GM12878 (cell line): ENCODE results near the gene CDK5RAP1. TPM values are rescaled to one million over a fixed set of nuclear protein-coding genes. Genes with fewer than 3 reads are reported as not detected.

Source experiments
- ATAC-seq: fragments of 200-7000 bp; cut with Tn5 transposase; 3 replicates; pipeline ENCODE4 v1.9.1; 2020; ENCODE audit warnings: mild to moderate bottlenecking, moderate library complexity
- BruUV-seq: library from RNA; stranded (reverse); fragments of 400-500 nt; replicated peaks from 2 replicates; lab custom pipeline; 2021; lab: Mats Ljungman, UMichigan
- CTCF ChIA-PET: fragments of 300-600 bp; sonication (Branson Sonifier 250); formaldehyde crosslinking; extraction: SDS; loops from one replicate; lab custom pipeline; 2021; ENCODE audit warnings: inconsistent platforms; lab: Yijun Ruan, JAX
- POLR2A ChIA-PET: fragments of 350-600 bp; formaldehyde crosslinking; extraction: SDS; loops from one replicate; lab custom pipeline; 2021; ENCODE audit warnings: inconsistent platforms; lab: Charles Lee
- RAD21 ChIA-PET: fragments of 300-600 bp; sonication (Branson Sonifier 250); formaldehyde crosslinking; loops from one replicate; lab custom pipeline; 2023; ENCODE audit warnings: antibody characterized with exemption; ENCODE audit not compliant: unreplicated experiment; lab: Charles Lee
- SMC1A ChIA-PET: fragments of 300-600 bp; sonication (Branson Sonifier 250); formaldehyde crosslinking; loops from one replicate; lab custom pipeline; 2023; ENCODE audit not compliant: unreplicated experiment, uncharacterized antibody; lab: Charles Lee
- DNase-seq: peaks from one replicate; pipeline ENCODE4 v3.0.0-alpha.2; 2011; ENCODE audit warnings: low read depth, low spot score
- FAIRE-seq: peaks from 3 replicates; lab custom pipeline; 2011; peaks lifted over from hg19 to GRCh38; lab: Jason Lieb, UNC
- H2AFZ ChIP-seq: 2 replicates; pipeline ENCODE4 v1.6.0; 2011; ENCODE audit warnings: low read depth, low read length, control low read depth; ENCODE audit not compliant: control insufficient read depth
- H3K27ac ChIP-seq: 2 replicates; pipeline ENCODE4 v1.5.1; 2011; ENCODE audit warnings: control low read depth; ENCODE audit not compliant: control insufficient read depth, insufficient read depth
- H3K27me3 ChIP-seq, 2 experiments: replicated peaks in 1 of 2; 2 replicates each; pipeline versions ENCODE4 v1.6.0 to v1.6.1; 2011; ENCODE audit warnings: low read length in 1 of 2; ENCODE audit not compliant: control insufficient read depth in 2 of 2, insufficient read depth in 2 of 2
- H3K36me3 ChIP-seq, 2 experiments: 2 replicates each; pipeline ENCODE4 v1.5.1; 2011; ENCODE audit warnings: low read length in 1 of 2; ENCODE audit not compliant: control insufficient read depth in 2 of 2, insufficient read depth in 2 of 2
- H3K4me1 ChIP-seq: 2 replicates; pipeline ENCODE4 v1.6.1; 2011; ENCODE audit warnings: mild to moderate bottlenecking, low read length, moderate library complexity, mixed read lengths; ENCODE audit not compliant: control insufficient read depth, insufficient read depth
- H3K4me2 ChIP-seq: 2 replicates; pipeline ENCODE4 v1.6.0; 2011; ENCODE audit warnings: control low read depth; ENCODE audit not compliant: control insufficient read depth, insufficient read depth
- H3K4me3 ChIP-seq: fragments of 200-600 bp; sonication (generic); 2 replicates; pipeline ENCODE4 v1.5.1; 2016
- H3K79me2 ChIP-seq: 2 replicates; pipeline ENCODE4 v1.6.0; 2011; ENCODE audit warnings: low read length; ENCODE audit not compliant: control insufficient read depth, insufficient read depth
- H3K9ac ChIP-seq: 2 replicates; pipeline ENCODE4 v1.8.0; 2011; ENCODE audit warnings: low read length, control low read depth, mixed read lengths; ENCODE audit not compliant: control insufficient read depth, insufficient read depth
- H3K9me3 ChIP-seq: replicated peaks from 3 replicates; pipeline ENCODE4 v1.5.1; 2011; ENCODE audit warnings: mild to moderate bottlenecking, low read length; ENCODE audit not compliant: control insufficient read depth, insufficient read depth
- H4K20me1 ChIP-seq: 2 replicates; pipeline ENCODE4 v1.6.0; 2011; ENCODE audit not compliant: control insufficient read depth, insufficient read depth
- CREM ChIP-seq: IDR thresholded peaks from 2 replicates; pipeline ENCODE4 v1.6.1; 2014; ENCODE audit warnings: antibody characterized with exemption, low read depth
- CUX1 ChIP-seq: IDR thresholded peaks from 2 replicates; pipeline ENCODE4 v1.6.1; 2012; ENCODE audit warnings: improper control_type of control experiment, low read depth, low read length; ENCODE audit not compliant: insufficient replicate concordance
- GATAD2B ChIP-seq: fragments of 450-650 bp; conservative IDR thresholded peaks from 2 replicates; pipeline ENCODE4 v1.6.1; 2017; ENCODE audit warnings: low read depth, mild to moderate bottlenecking, moderate library complexity
- HDAC2 ChIP-seq: fragments of 200-600 bp; sonication (generic); IDR thresholded peaks from 2 replicates; pipeline ENCODE4 v1.6.1; 2017
- JUNB ChIP-seq: IDR thresholded peaks from 2 replicates; pipeline ENCODE4 v1.6.1; 2016; ENCODE audit warnings: antibody characterized with exemption, mild to moderate bottlenecking
- MTA3 ChIP-seq: IDR thresholded peaks from 2 replicates; pipeline ENCODE4 v1.6.1; 2012; ENCODE audit warnings: low read length, inconsistent platforms, borderline replicate concordance
- NFYA ChIP-seq: IDR thresholded peaks from 2 replicates; pipeline ENCODE4 v1.6.1; 2011; ENCODE audit warnings: low read depth, mild to moderate bottlenecking, low read length, improper control_type of control experiment, borderline replicate concordance
- SP1 ChIP-seq: IDR thresholded peaks from one replicate; pipeline ENCODE4 v1.6.1; 2011; ENCODE audit warnings: low read depth, low read length
- TBL1XR1 ChIP-seq: IDR thresholded peaks from 2 replicates; pipeline ENCODE4 v1.6.1; 2012; ENCODE audit warnings: low read depth, low read length, improper control_type of control experiment
- TCF12 ChIP-seq: IDR thresholded peaks from 2 replicates; pipeline ENCODE4 v1.6.1; 2011; ENCODE audit warnings: low read depth, mild to moderate bottlenecking, low read length
- USF1 ChIP-seq: IDR thresholded peaks from 2 replicates; pipeline ENCODE4 v1.6.1; 2011; ENCODE audit warnings: borderline replicate concordance, low read depth, mild to moderate bottlenecking, moderate library complexity, mixed read lengths, low read length; ENCODE audit not compliant: insufficient read depth; ENCODE audit errors: extremely low read length
- YBX1 ChIP-seq: fragments of 450-650 bp; IDR thresholded peaks from 2 replicates; pipeline ENCODE4 v1.6.1; 2016; ENCODE audit warnings: antibody characterized with exemption
- YY1 ChIP-seq: IDR thresholded peaks from 2 replicates; pipeline ENCODE4 v1.6.1; 2011; ENCODE audit warnings: low read depth, mild to moderate bottlenecking, low read length
- ZBED1 ChIP-seq: IDR thresholded peaks from 2 replicates; pipeline ENCODE4 v1.6.1; 2016; ENCODE audit warnings: borderline replicate concordance
- ZBTB11 ChIP-seq: fragments of 450-650 bp; formaldehyde crosslinking; IDR thresholded peaks from 2 replicates; pipeline ENCODE4 v1.5.0; 2022; ENCODE audit warnings: mild to moderate bottlenecking, missing genetic modification characterization
- ZNF217 ChIP-seq: fragments of 450-650 bp; IDR thresholded peaks from 2 replicates; pipeline ENCODE4 v1.6.1; 2017; ENCODE audit warnings: antibody characterized with exemption, mild to moderate bottlenecking
- WGBS: methylation state at CpG from one replicate; pipeline ENCODE4 v1.1.6; 2016; ENCODE audit warnings: low lambda C conversion rate; ENCODE audit not compliant: insufficient replicate concordance, insufficient coverage; ENCODE audit errors: missing lambda C conversion rate; 5-methylcytosine and 5-hydroxymethylcytosine counted together
- in situ Hi-C: fragments of 300-500 bp; cut with MboI; formaldehyde crosslinking; loops from 9 replicates; pipeline ENCODE4 v1.14.3; 2018; ENCODE audit warnings: mixed read lengths
- intact Hi-C: fragments of 100-400 bp; cut with micrococcal nuclease; formaldehyde crosslinking; loops from one replicate; pipeline ENCODE4 v1.14.2; 2022; ENCODE audit not compliant: unreplicated experiment
- polyA plus RNA-seq, 11 experiments: library from polyadenylated mRNA; depleted of rRNA in 4 of 11; unstranded in 6 of 11; stranded (reverse) in 5 of 11; fragments of >200 nt; fragmentation: Nextera tagmentation in 4 of 11; fragmentation: Illumina TruSeq in 1 of 11; extraction: Ambion mirVana in 4 of 11; extraction: Trizol in 1 of 11; gene quantifications; 1 replicate in 1 of 11; 2 replicates in 10 of 11; pipeline versions ENCODE4 v1.2.1 to v1.2.3, GENCODE V29; 2011 to 2016; ENCODE audit warnings: inconsistent platforms in 2 of 11, missing spikeins in 2 of 11, low read depth in 1 of 11
- total RNA-seq, 4 experiments: library from RNA; depleted of rRNA in 3 of 4; stranded (reverse); fragments of >200 nt in 3 of 4; fragmentation: Illumina TruSeq in 1 of 4; extraction: Trizol in 1 of 4; gene quantifications; 2 replicates each; pipeline versions ENCODE4 v1.2.1 to v1.2.3, GENCODE V29; 2013 to 2021

CDK5RAP1 gene
- total and polyA plus RNA-seq, 10 of the 15 experiments (the other 5 are each of a cell fraction or from before 2014, with no cell fraction given): 30.4 to 67.6 (median 38.8) TPM

- no TSS peak for BruUV-seq
- RAD21 ChIA-PET: no interaction called here
- H3K36me3 ChIP-seq: no peaks in the 10 kb centered on the region
- CTCF ChIA-PET: interaction anchor here (0.6 to 1.5 kb wide), 2 partner anchors 11 to 574 kb away, joined by 3 read pairs; no protein-coding TSS in a partner anchor
- SMC1A ChIA-PET: no interaction called here
- no peaks in the 10 kb centered on the region for H3K4me1 ChIP-seq
- no peak for ATAC-seq
- no peaks in the 10 kb centered on the region for H3K9me3 ChIP-seq
- peaks cover 0 to 2% of the 10 kb centered on the region in 2 experiments; a peak in 3 of 4 replicates for H3K27me3 ChIP-seq
- intact Hi-C loops (no loop called here), in situ Hi-C loops (no loop called here)
- no peaks in the 10 kb centered on the region for H3K79me2 ChIP-seq
- H2AFZ ChIP-seq: no peak overlapping the region
- no peak for DNase-seq
- POLR2A ChIA-PET: no interaction called here
- H4K20me1 ChIP-seq: no peaks in the 10 kb centered on the region
- WGBS: 44% methylated on average over 2 of the region's 2 CpGs
- no peak overlapping the region for H3K9ac ChIP-seq
- H3K4me3 ChIP-seq: no peak overlapping the region
- no peak for FAIRE-seq
- no peak overlapping the region for H3K4me2 ChIP-seq
- no peak overlapping the region for H3K27ac ChIP-seq
- no peak for TF ChIP-seq USF1
- TF ChIP-seq HDAC2: no peak
- TF ChIP-seq TBL1XR1: no peak
- TF ChIP-seq TCF12: no peak
- no peak for TF ChIP-seq ZNF217
- TF ChIP-seq YBX1: no peak
- TF ChIP-seq YY1: no peak
- no peak for TF ChIP-seq NFYA
- no peak for TF ChIP-seq ZBED1
- TF ChIP-seq MTA3: no peak
- TF ChIP-seq ZBTB11: no peak
- no peak for TF ChIP-seq GATAD2B
- TF ChIP-seq CUX1: no peak
- no peak for TF ChIP-seq CREM
- no peak for TF ChIP-seq SP1
- TF ChIP-seq JUNB: no peak
These were observed 76.0 kb downstream of the CDK5RAP1 start for GRCh38 chr20:33325350-33325749.
